GM12875 (cell line): ENCODE data around the gene MYT1.

ENCODE experiments used
- H3K4me3 ChIP-seq: one replicate; pipeline ENCODE4 v1.5.1; 2011; ENCODE audit warnings: low read depth, low read length, control low read depth
- TF ChIP-seq, protein P1 (sequence below): IDR thresholded peaks from 2 replicates; pipeline ENCODE4 v1.5.1; 2011; ENCODE audit warnings: low read depth, mild to moderate bottlenecking, control low read depth, inconsistent platforms, low read length, moderate library complexity, borderline replicate concordance; ENCODE audit not compliant: insufficient read depth

Gene MYT1

DNA sequence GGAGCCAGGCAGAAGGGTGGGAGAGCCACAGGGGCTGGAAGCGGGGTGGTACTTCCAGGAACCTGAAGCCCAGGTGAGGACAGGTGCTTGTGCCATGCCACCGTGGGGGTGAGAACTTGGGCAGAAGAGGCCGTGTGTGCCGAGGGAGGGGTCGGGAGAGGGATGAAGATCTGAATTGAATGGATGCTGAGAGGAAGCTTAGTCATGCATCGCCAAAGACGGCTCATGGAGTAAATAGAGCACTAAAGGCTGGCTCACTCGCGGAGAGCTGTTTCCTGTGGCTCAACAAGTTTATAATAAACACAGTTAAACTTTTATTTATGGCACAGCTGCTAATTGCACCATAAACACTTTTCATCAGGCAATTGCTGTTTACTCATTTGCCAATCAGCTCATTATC is 21.7 kb upstream of the MYT1 start:
- TF ChIP-seq, protein P1, sequence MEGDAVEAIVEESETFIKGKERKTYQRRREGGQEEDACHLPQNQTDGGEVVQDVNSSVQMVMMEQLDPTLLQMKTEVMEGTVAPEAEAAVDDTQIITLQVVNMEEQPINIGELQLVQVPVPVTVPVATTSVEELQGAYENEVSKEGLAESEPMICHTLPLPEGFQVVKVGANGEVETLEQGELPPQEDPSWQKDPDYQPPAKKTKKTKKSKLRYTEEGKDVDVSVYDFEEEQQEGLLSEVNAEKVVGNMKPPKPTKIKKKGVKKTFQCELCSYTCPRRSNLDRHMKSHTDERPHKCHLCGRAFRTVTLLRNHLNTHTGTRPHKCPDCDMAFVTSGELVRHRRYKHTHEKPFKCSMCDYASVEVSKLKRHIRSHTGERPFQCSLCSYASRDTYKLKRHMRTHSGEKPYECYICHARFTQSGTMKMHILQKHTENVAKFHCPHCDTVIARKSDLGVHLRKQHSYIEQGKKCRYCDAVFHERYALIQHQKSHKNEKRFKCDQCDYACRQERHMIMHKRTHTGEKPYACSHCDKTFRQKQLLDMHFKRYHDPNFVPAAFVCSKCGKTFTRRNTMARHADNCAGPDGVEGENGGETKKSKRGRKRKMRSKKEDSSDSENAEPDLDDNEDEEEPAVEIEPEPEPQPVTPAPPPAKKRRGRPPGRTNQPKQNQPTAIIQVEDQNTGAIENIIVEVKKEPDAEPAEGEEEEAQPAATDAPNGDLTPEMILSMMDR, result no peak
- no peak overlapping the region for H3K4me3 ChIP-seq

DNA sequence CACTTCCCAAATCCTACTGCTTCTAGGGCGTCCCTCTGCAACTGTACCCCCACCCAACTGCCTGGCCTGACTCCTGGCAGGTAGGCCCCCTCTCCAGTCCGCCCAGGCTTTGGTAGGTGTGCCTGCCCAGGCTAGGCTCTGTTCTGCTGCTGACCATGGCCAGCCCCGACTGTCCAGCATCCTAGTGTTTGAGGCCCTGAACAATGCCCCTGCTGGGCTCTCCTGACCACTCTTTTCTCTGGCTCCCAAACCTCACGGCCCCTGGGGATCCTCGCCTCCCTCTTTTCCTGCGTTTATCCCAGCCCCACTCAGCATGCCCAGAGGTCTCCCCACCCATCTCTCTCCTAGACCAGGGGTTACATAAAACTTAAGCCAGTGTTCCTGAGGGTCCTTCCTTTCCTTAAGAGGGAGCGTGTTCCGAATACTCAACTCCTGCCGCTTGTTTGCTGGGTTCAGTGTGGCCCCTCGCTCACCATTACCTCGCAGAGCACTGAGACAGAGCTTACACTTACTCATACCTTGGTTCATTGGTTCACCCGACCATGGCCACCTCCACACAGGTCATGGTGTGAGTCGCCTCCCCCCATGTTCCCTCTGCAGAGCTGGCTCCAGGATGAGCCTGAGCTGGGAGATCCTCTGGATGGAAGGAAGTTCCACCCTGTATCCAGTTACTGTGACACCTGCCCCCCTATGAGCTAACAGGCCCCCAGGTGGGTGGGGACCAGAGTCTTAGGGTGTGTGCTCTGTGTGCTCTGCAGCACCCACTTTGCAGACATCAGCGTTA is 21.0 kb upstream of the MYT1 start:
- TF ChIP-seq, protein P1, result no peak
- no peak overlapping the region for H3K4me3 ChIP-seq

DNA sequence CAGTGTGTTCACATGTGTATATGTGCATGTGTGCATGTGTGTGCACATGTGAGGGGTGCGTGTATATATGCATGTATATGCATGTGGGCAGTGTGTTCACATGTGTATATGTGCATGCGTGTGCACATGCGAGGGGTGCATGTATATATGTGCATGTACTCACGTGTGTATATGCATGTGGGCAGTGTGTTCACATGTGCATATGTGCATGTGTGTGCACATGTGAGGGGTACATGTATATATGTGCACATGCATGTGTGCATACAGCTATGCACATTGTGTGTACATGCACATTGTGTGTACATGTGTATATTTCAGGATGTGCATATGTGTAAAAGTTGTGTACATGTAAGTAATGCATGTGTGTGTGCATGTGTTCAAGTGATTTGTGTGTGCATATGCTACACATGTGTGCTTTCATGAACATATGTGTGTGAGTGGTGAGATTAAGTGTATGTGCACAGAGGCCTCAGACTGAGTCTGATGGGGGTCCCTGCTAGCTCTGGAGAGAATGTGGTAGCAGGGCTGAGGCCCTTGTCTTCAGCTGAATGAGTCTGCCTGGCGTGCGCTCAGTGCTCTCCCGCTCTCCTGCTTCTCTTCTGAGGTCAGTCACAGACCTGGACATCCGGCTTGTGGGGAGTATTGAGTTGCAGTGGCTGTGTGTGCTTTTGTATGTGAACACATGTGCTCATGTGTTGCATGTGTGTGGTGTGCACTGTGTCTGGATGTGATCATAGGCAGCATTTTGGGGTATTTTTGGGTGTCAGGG is 19.9 kb upstream of the MYT1 start:
- TF ChIP-seq, protein P1, result no peak
- no peak overlapping the region for H3K4me3 ChIP-seq

DNA sequence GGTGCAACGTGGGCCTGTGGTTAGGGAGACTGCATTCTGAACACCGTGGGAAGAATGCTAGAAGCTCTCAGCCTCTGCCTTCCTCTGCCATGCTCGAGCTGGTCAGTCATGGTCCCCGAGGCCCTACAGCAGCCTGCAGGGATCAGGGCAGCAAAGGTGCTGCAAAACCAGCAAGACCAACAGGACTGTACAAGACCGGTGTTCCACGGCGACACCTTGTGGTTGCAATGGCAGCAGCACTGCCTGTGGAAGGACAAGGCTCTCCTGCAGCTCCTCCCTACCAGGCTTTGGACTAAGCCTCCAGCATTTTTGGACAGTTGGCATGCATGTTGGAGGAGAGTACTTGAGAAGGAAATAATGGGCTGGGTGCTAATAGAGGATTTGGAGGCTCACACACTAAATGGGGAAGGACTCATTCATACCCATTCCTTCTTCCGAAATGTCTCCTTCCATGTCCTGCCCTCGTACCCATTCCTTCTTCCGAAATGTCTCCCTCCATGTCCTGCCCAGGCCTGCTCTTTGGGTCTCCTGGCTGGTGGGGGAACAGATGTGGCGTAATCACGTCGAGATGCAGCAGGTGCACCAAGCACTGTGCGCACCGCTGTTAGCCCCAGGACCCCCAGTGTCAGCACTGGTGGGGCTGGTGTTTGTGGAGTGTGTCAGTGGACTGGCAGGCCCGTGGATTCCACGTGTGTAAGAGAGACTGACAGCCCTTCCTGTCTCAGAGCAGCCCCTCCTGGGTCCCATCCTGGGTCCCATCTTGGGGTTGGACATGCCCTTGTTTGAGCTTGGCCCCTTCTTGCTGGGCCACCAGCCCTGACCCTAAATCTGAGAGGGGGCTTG is 18.6 kb upstream of the MYT1 start:
- TF ChIP-seq, protein P1, result peak; percentile 15; the same call in 1 of the 2 replicates
- H3K4me3 ChIP-seq, result no peak overlapping the region

DNA sequence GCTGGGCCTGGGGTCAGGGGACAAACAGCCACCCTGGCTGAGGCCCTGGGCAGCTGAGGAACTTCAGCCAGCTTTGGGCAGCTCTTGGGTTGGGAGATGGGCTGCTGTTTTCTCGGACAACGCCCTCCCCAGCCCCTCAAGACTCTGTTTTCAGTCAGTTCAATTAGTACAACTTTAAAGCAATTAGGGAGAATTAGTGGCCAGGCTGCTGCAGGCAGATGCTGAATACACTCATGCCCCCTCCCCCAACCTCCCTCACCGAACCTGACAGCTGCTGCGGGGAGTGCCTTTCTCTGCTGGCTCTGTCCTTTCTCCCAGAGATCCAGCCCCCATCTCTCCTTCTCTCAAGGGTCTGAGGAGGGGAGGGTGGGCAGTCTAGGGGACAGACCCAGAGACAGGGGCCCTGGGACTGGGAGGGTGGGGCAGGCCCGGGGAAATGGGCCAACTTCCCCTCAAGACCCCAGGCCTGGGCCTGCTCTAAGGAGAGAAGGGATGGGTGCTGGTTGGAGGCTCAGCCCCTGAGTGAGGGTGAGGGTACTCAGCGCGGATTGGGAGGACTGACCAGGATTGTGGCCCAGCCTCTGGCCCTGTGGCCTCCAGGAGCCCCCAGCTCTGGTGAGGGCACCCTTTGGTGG is 17.8 kb upstream of the MYT1 start:
- TF ChIP-seq, protein P1, result no peak

DNA sequence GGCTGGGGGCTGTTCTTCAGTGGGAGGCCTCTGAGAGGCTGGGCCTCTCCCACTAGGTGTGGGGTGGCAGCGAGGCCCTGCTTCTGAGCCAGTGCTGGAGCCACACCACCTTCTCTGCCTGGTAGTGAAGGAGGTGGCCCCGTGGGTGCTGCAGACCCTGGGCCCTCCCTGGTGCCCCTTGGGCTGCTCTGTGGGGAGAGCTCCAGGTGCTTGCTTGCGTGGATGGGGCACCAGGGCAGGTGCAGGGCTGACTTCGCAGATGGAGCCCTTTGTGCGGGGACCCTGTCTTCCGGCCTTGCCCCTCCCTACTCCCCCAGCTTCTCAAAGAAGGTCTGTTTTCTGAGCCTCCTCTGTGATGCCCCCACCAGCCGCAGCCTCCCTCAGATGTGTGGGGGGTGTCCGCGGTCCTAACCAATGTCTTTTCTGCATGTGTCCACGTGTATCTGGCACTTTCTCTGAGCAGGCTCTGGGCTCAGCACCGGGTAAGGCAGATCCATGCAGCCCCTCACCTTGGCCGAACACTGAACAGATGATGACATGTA is 17.2 kb upstream of the MYT1 start:
- TF ChIP-seq, protein P1, result no peak
- H3K4me3 ChIP-seq, result no peak overlapping the region

More for the DNA sequence above, 17.8 kb upstream of the MYT1 start:
- H3K4me3 ChIP-seq, result no peak overlapping the region
